ENCODE results near the gene EBLN2.
"Not testable (repeated sequence)": the region's sequence is repeated elsewhere in the genome, so short reads cannot be mapped to it uniquely, and the experiment has no call there.

Gene EBLN2

GRCh38 chr3:73066243-73066642 lies 4.8 kb downstream of the EBLN2 start:
- H3K4me2 ChIP-seq (ENCODE audit: low read length); H3K9ac ChIP-seq (ENCODE audit: low read depth, low read length); H3K27me3 ChIP-seq (ENCODE audit: control insufficient read depth, insufficient read depth, low read length); H3K4me3 ChIP-seq (ENCODE audit: low read length); H3K9me3 ChIP-seq (replicated peaks; ENCODE audit: low read length): not testable (repeated sequence)
- H3K36me3 ChIP-seq (ENCODE audit: insufficient read depth, low read length) = peaks cover 34% of the 10 kb centered on the region
- peaks cover 16% of the 10 kb centered on the region for H3K4me1 ChIP-seq (ENCODE audit: control insufficient read depth, insufficient read depth, low read length)

GRCh38 chr3:73068419-73068818 lies 7.0 kb downstream of the EBLN2 start:
- H3K27me3 ChIP-seq (ENCODE audit: control insufficient read depth, insufficient read depth, low read length) = no peaks in the 10 kb centered on the region
- no peak overlapping the region for H3K4me3 ChIP-seq (ENCODE audit: low read length)
- peaks cover 15% of the 10 kb centered on the region for H3K36me3 ChIP-seq (ENCODE audit: insufficient read depth, low read length)
- H3K4me1 ChIP-seq (ENCODE audit: control insufficient read depth, insufficient read depth, low read length) = peaks cover 29% of the 10 kb centered on the region
- no peaks in the 10 kb centered on the region for H3K9me3 ChIP-seq (replicated peaks; ENCODE audit: low read length)
- H3K9ac ChIP-seq (ENCODE audit: low read depth, low read length) = no peak overlapping the region
- no peak overlapping the region for H3K4me2 ChIP-seq (ENCODE audit: low read length)

GRCh38 chr3:73069187-73069586 lies 7.7 kb downstream of the EBLN2 start:
- Histone ChIP-seq H3K36me3 (ENCODE audit: insufficient read depth, low read length) (peaks cover 15% of the 10 kb centered on the region), H3K4me2 (ENCODE audit: low read length) (no peak overlapping the region), H3K9me3 (replicated peaks; ENCODE audit: low read length) (no peaks in the 10 kb centered on the region), H3K4me1 (ENCODE audit: control insufficient read depth, insufficient read depth, low read length) (peaks cover 32% of the 10 kb centered on the region), H3K27me3 (ENCODE audit: control insufficient read depth, insufficient read depth, low read length) (no peaks in the 10 kb centered on the region), H3K4me3 (ENCODE audit: low read length) (no peak overlapping the region), H3K9ac (ENCODE audit: low read depth, low read length) (no peak overlapping the region)

- H3K9ac ChIP-seq (ENCODE audit: low read depth, low read length) = no peak overlapping the region
- peaks cover 28% of the 10 kb centered on the region for H3K4me1 ChIP-seq (ENCODE audit: control insufficient read depth, insufficient read depth, low read length)
- H3K4me2 ChIP-seq (ENCODE audit: low read length) = no peak overlapping the region
- no peak overlapping the region for H3K4me3 ChIP-seq (ENCODE audit: low read length)
- no peaks in the 10 kb centered on the region for H3K27me3 ChIP-seq (ENCODE audit: control insufficient read depth, insufficient read depth, low read length)
- H3K9me3 ChIP-seq (replicated peaks; ENCODE audit: low read length) = no peaks in the 10 kb centered on the region
- peaks cover 12% of the 10 kb centered on the region for H3K36me3 ChIP-seq (ENCODE audit: insufficient read depth, low read length)
Measured at GRCh38 chr3:73069775-73070444, 8.5 kb downstream of the EBLN2 start.

GRCh38 chr3:73070675-73071575 lies 9.5 kb downstream of the EBLN2 start:
- H3K9me3 ChIP-seq (replicated peaks; ENCODE audit: low read length) = no peaks in the 10 kb centered on the region
- no peak overlapping the region for H3K9ac ChIP-seq (ENCODE audit: low read depth, low read length)
- H3K4me3 ChIP-seq (ENCODE audit: low read length) = no peak overlapping the region

GRCh38 chr3:73071952-73072351 lies 10.5 kb downstream of the EBLN2 start:
- H3K4me3 ChIP-seq (ENCODE audit: low read length) = no peak overlapping the region
- H3K4me2 ChIP-seq (ENCODE audit: low read length) = no peak overlapping the region
- no peaks in the 10 kb centered on the region for H3K27me3 ChIP-seq (ENCODE audit: control insufficient read depth, insufficient read depth, low read length)
- no peaks in the 10 kb centered on the region for H3K9me3 ChIP-seq (replicated peaks; ENCODE audit: low read length)
- peak overlapping the region; percentile 0 for H3K9ac ChIP-seq (ENCODE audit: low read depth, low read length)
- peaks cover 28% of the 10 kb centered on the region for H3K4me1 ChIP-seq (ENCODE audit: control insufficient read depth, insufficient read depth, low read length)
- no peaks in the 10 kb centered on the region for H3K36me3 ChIP-seq (ENCODE audit: insufficient read depth, low read length)

More at GRCh38 chr3:73070675-73071575, 9.5 kb downstream of the EBLN2 start:
- Histone ChIP-seq H3K4me2 (ENCODE audit: low read length) (peak overlapping the region; percentile 24), H3K27me3 (ENCODE audit: control insufficient read depth, insufficient read depth, low read length) (no peaks in the 10 kb centered on the region), H3K4me1 (ENCODE audit: control insufficient read depth, insufficient read depth, low read length) (peaks cover 28% of the 10 kb centered on the region), H3K36me3 (ENCODE audit: insufficient read depth, low read length) (peaks cover 4% of the 10 kb centered on the region)

- no peak overlapping the region for H3K4me3 ChIP-seq (ENCODE audit: low read length)
- no peaks in the 10 kb centered on the region for H3K36me3 ChIP-seq (ENCODE audit: insufficient read depth, low read length)
- no peaks in the 10 kb centered on the region for H3K27me3 ChIP-seq (ENCODE audit: control insufficient read depth, insufficient read depth, low read length)
- H3K9ac ChIP-seq (ENCODE audit: low read depth, low read length) = no peak overlapping the region
- H3K9me3 ChIP-seq (replicated peaks; ENCODE audit: low read length) = no peaks in the 10 kb centered on the region
- no peak overlapping the region for H3K4me2 ChIP-seq (ENCODE audit: low read length)
- peaks cover 28% of the 10 kb centered on the region for H3K4me1 ChIP-seq (ENCODE audit: control insufficient read depth, insufficient read depth, low read length)
Measured at GRCh38 chr3:73072634-73073033, 11.2 kb downstream of the EBLN2 start.

GRCh38 chr3:73073091-73073707 lies 11.7 kb downstream of the EBLN2 start:
- Histone ChIP-seq H3K9me3 (replicated peaks; ENCODE audit: low read length) (no peaks in the 10 kb centered on the region), H3K27me3 (ENCODE audit: control insufficient read depth, insufficient read depth, low read length) (no peaks in the 10 kb centered on the region)

GRCh38 chr3:73074781-73075180 lies 13.3 kb downstream of the EBLN2 start:
- peaks cover 28% of the 10 kb centered on the region for H3K4me1 ChIP-seq (ENCODE audit: control insufficient read depth, insufficient read depth, low read length)
- no peak overlapping the region for H3K4me2 ChIP-seq (ENCODE audit: low read length)
- no peaks in the 10 kb centered on the region for H3K36me3 ChIP-seq (ENCODE audit: insufficient read depth, low read length)
- H3K9me3 ChIP-seq (replicated peaks; ENCODE audit: low read length) = no peaks in the 10 kb centered on the region
- no peak overlapping the region for H3K4me3 ChIP-seq (ENCODE audit: low read length)
- H3K9ac ChIP-seq (ENCODE audit: low read depth, low read length) = no peak overlapping the region
- H3K27me3 ChIP-seq (ENCODE audit: control insufficient read depth, insufficient read depth, low read length) = no peaks in the 10 kb centered on the region

More at GRCh38 chr3:73073091-73073707, 11.7 kb downstream of the EBLN2 start:
- no peak overlapping the region for H3K4me2 ChIP-seq (ENCODE audit: low read length)
- no peaks in the 10 kb centered on the region for H3K36me3 ChIP-seq (ENCODE audit: insufficient read depth, low read length)
- H3K9ac ChIP-seq (ENCODE audit: low read depth, low read length) = no peak overlapping the region
- peaks cover 28% of the 10 kb centered on the region for H3K4me1 ChIP-seq (ENCODE audit: control insufficient read depth, insufficient read depth, low read length)
- no peak overlapping the region for H3K4me3 ChIP-seq (ENCODE audit: low read length)

- Histone ChIP-seq H3K4me3 (ENCODE audit: low read length) (no peak overlapping the region), H3K4me2 (ENCODE audit: low read length) (no peak overlapping the region), H3K27me3 (ENCODE audit: control insufficient read depth, insufficient read depth, low read length) (no peaks in the 10 kb centered on the region), H3K9ac (ENCODE audit: low read depth, low read length) (no peak overlapping the region), H3K9me3 (replicated peaks; ENCODE audit: low read length) (no peaks in the 10 kb centered on the region), H3K36me3 (ENCODE audit: insufficient read depth, low read length) (no peaks in the 10 kb centered on the region), H3K4me1 (ENCODE audit: control insufficient read depth, insufficient read depth, low read length) (no peaks in the 10 kb centered on the region)
Measured at GRCh38 chr3:73080216-73080966, 18.9 kb downstream of the EBLN2 start.

- Histone ChIP-seq H3K27me3 (ENCODE audit: control insufficient read depth, insufficient read depth, low read length) (no peaks in the 10 kb centered on the region), H3K9ac (ENCODE audit: low read depth, low read length) (no peak overlapping the region), H3K4me2 (ENCODE audit: low read length) (no peak overlapping the region), H3K4me3 (ENCODE audit: low read length) (no peak overlapping the region), H3K4me1 (ENCODE audit: control insufficient read depth, insufficient read depth, low read length) (no peaks in the 10 kb centered on the region), H3K9me3 (replicated peaks; ENCODE audit: low read length) (no peaks in the 10 kb centered on the region), H3K36me3 (ENCODE audit: insufficient read depth, low read length) (no peaks in the 10 kb centered on the region)
Measured at GRCh38 chr3:73081140-73081539, 19.7 kb downstream of the EBLN2 start.
